Superior temporal gyrus (tissue), 1 donor: ENCODE data around the gene ETV3.
"Not testable (repeated sequence)": the region's sequence is repeated elsewhere in the genome, so short reads cannot be mapped to it uniquely, and the experiment has no call there.

Experiments used
- DNase-seq: peaks from one replicate; pipeline ENCODE4 v3.0.0-alpha.2; 2016; ENCODE audit errors: extremely low spot score

The ETV3 gene

GRCh38 chr1:157138220-157139051 lies at the start of gene ETV3:
ETV3 (minus strand) TSS chr1:157138395; CDS start chr1:157136352, 2,043 bp downstream.
- peak; percentile 86 for DNase-seq

GRCh38 chr1:157186281-157186992 lies 48.2 kb upstream of the ETV3 start:
- DNase-seq, result no peak

- DNase-seq, result no peak
These were observed 45.7 kb upstream of the ETV3 start for GRCh38 chr1:157183870-157184269.

- not testable (repeated sequence) for DNase-seq
These were observed 44.2 kb upstream of the ETV3 start for GRCh38 chr1:157182371-157182770.

GRCh38 chr1:157181790-157182189 lies 43.6 kb upstream of the ETV3 start:
- no peak for DNase-seq

- no peak for DNase-seq
These were observed 43.1 kb upstream of the ETV3 start for GRCh38 chr1:157181258-157181657.

GRCh38 chr1:157178490-157178889 lies 40.3 kb upstream of the ETV3 start:
- no peak for DNase-seq

- DNase-seq, result no peak
These were observed 39.7 kb upstream of the ETV3 start for GRCh38 chr1:157177733-157178394.

GRCh38 chr1:157176591-157177121 lies 38.5 kb upstream of the ETV3 start:
- DNase-seq, result no peak

- no peak for DNase-seq
These were observed 37.8 kb upstream of the ETV3 start for GRCh38 chr1:157176016-157176415.

- no peak for DNase-seq
These were observed 35.8 kb upstream of the ETV3 start for GRCh38 chr1:157173900-157174410.

GRCh38 chr1:157173241-157173640 lies 35.0 kb upstream of the ETV3 start:
- not testable (repeated sequence) for DNase-seq

GRCh38 chr1:157172591-157172990 lies 34.4 kb upstream of the ETV3 start:
- not testable (repeated sequence) for DNase-seq

GRCh38 chr1:157171903-157172503 lies 33.8 kb upstream of the ETV3 start:
- DNase-seq, result not testable (repeated sequence)

GRCh38 chr1:157170677-157171515 lies 32.7 kb upstream of the ETV3 start:
- no peak for DNase-seq

GRCh38 chr1:157168015-157168414 lies 29.8 kb upstream of the ETV3 start:
- DNase-seq, result no peak

GRCh38 chr1:157167437-157167836 lies 29.2 kb upstream of the ETV3 start:
- no peak for DNase-seq

GRCh38 chr1:157166590-157166989 lies 28.4 kb upstream of the ETV3 start:
- no peak for DNase-seq

- DNase-seq, result peak; percentile 82
These were observed 25.3 kb upstream of the ETV3 start for GRCh38 chr1:157163273-157164127.

- no peak for DNase-seq
These were observed 24.1 kb upstream of the ETV3 start for GRCh38 chr1:157162345-157162744.
